ENCODE results near the gene NGF. TPM values are rescaled to one million over a fixed set of nuclear protein-coding genes. Genes with fewer than 3 reads are reported as not detected.

Gene NGF
- polyA plus RNA-seq, 3 donors: not detected

GRCh38 chr1:115284209-115284608 is 53.8 kb downstream of the NGF start:
- H2AFZ ChIP-seq (ENCODE audit: insufficient read depth, low read depth, low read length, poor library complexity, severe bottlenecking): no peak overlapping the region

GRCh38 chr1:115283681-115284146 is 54.3 kb downstream of the NGF start:
- no peak overlapping the region for H3K27ac ChIP-seq (ENCODE audit: low read depth in 1 of 2, low read length in 2 of 2)
- TF ChIP-seq CTCF (IDR thresholded peaks at IDR 0.05): no peak
- Mint-ChIP-seq H3K4me3 (no peak overlapping the region), H3K9me3 (peaks cover 0 to 3% (median 0%) of the 10 kb centered on the region in 7 donors), H3K4me1 (peaks cover 6% of the 10 kb centered on the region), H3K27me3 (ENCODE audit: low read depth in 3 of 3) (peaks cover 0 to 5% (median 0%) of the 10 kb centered on the region in 3 donors), H3K27ac (peak overlapping the region in 1 of 7 donors; percentile 53), H3K36me3 (no peaks in the 10 kb centered on the region)
- intact Hi-C loops (cut with micrococcal nuclease): no loop called here
- H3K9ac ChIP-seq (ENCODE audit: insufficient read depth, low read length, poor library complexity, severe bottlenecking): no peak overlapping the region
- no peaks in the 10 kb centered on the region for H3K27me3 ChIP-seq (ENCODE audit: control insufficient read depth in 2 of 2, insufficient read depth in 2 of 2, low read length in 2 of 2)
- peaks cover 0 to 7% of the 10 kb centered on the region in 2 donors for H3K4me1 ChIP-seq (ENCODE audit: control insufficient read depth in 1 of 2, insufficient read depth in 2 of 2, low read length in 2 of 2)
- DNase-seq: no peak
- H3K4me2 ChIP-seq (replicated peaks; ENCODE audit: extremely low read depth, low read length, poor library complexity, severe bottlenecking): no peak overlapping the region
- H3K36me3 ChIP-seq (replicated peaks in 1 of 2; ENCODE audit: control insufficient read depth in 1 of 2, insufficient read depth in 2 of 2, low read length in 2 of 2): no peaks in the 10 kb centered on the region
- H3K4me3 ChIP-seq (replicated peaks in 1 of 3; ENCODE audit: low read depth in 2 of 3, low read length in 3 of 3): no peak overlapping the region
- no peaks in the 10 kb centered on the region for H3K9me3 ChIP-seq (replicated peaks in 1 of 2; ENCODE audit: control insufficient read depth in 1 of 2, insufficient read depth in 1 of 2, low read length in 2 of 2)
- no peaks in the 10 kb centered on the region for H4K20me1 ChIP-seq (ENCODE audit: insufficient read depth, low read length)
- no peaks in the 10 kb centered on the region for H3K79me2 ChIP-seq (ENCODE audit: insufficient read depth, low read length)
- H2AFZ ChIP-seq (ENCODE audit: insufficient read depth, low read depth, low read length, poor library complexity, severe bottlenecking): no peak overlapping the region
- 93% methylated on average over 10 of the region's 20 CpGs for WGBS (ENCODE audit: insufficient coverage)

More at GRCh38 chr1:115284209-115284608, 53.8 kb downstream of the NGF start:
- Mint-ChIP-seq H3K4me1 (peaks cover 6% of the 10 kb centered on the region), H3K27ac (peak overlapping the region in 1 of 7 donors; percentile 53), H3K36me3 (no peaks in the 10 kb centered on the region), H3K4me3 (no peak overlapping the region), H3K27me3 (ENCODE audit: low read depth in 3 of 3) (peaks cover 0 to 3% (median 0%) of the 10 kb centered on the region in 3 donors), H3K9me3 (peaks cover 0 to 2% (median 0%) of the 10 kb centered on the region in 7 donors)
- no peak overlapping the region for H3K4me2 ChIP-seq (replicated peaks; ENCODE audit: extremely low read depth, low read length, poor library complexity, severe bottlenecking)
- no peak overlapping the region for H3K9ac ChIP-seq (ENCODE audit: insufficient read depth, low read length, poor library complexity, severe bottlenecking)
- no peak for TF ChIP-seq CTCF (IDR thresholded peaks at IDR 0.05)
- no peaks in the 10 kb centered on the region for H3K9me3 ChIP-seq (replicated peaks in 1 of 2; ENCODE audit: control insufficient read depth in 1 of 2, insufficient read depth in 1 of 2, low read length in 2 of 2)
- H3K79me2 ChIP-seq (ENCODE audit: insufficient read depth, low read length): no peaks in the 10 kb centered on the region
- no peaks in the 10 kb centered on the region for H4K20me1 ChIP-seq (ENCODE audit: insufficient read depth, low read length)
- no peak overlapping the region for H3K27ac ChIP-seq (ENCODE audit: low read depth in 1 of 2, low read length in 2 of 2)
- peaks cover 0 to 7% of the 10 kb centered on the region in 2 donors for H3K4me1 ChIP-seq (ENCODE audit: control insufficient read depth in 1 of 2, insufficient read depth in 2 of 2, low read length in 2 of 2)
- H3K27me3 ChIP-seq (ENCODE audit: control insufficient read depth in 2 of 2, insufficient read depth in 2 of 2, low read length in 2 of 2): no peaks in the 10 kb centered on the region
- intact Hi-C loops (cut with micrococcal nuclease): no loop called here
- WGBS (ENCODE audit: insufficient coverage): 88% methylated on average over 5 of the region's 6 CpGs
- no peak for DNase-seq
- H3K4me3 ChIP-seq (replicated peaks in 1 of 3; ENCODE audit: low read depth in 2 of 3, low read length in 3 of 3): no peak overlapping the region
- H3K36me3 ChIP-seq (replicated peaks in 1 of 2; ENCODE audit: control insufficient read depth in 1 of 2, insufficient read depth in 2 of 2, low read length in 2 of 2): no peaks in the 10 kb centered on the region

Data from CD14-positive monocyte (primary cell).